Lower lobe of right lung (tissue), 2 donors: ENCODE results near the gene WDR43. TPM values are rescaled to one million over a fixed set of nuclear protein-coding genes. Genes with fewer than 3 reads are reported as not detected.

Experiments used
- ATAC-seq, 2 donors: fragments of 200-7000 bp; cut with Tn5 transposase; one replicate each; pipeline ENCODE4 v1.9.1; 2020 to 2022; ENCODE audit warnings: mild to moderate bottlenecking in 2 of 2, moderate library complexity in 2 of 2
- DNase-seq: peaks from one replicate; pipeline ENCODE4 v3.0.0-alpha.2; 2020
- H3K27ac ChIP-seq: fragments of 200-600 bp; one replicate; pipeline ENCODE4 v1.8.0; 2022
- H3K27me3 ChIP-seq: fragments of 200-600 bp; one replicate; pipeline ENCODE4 v1.8.0; 2022; ENCODE audit warnings: low read depth
- H3K36me3 ChIP-seq: fragments of 200-600 bp; one replicate; pipeline ENCODE4 v1.8.0; 2022; ENCODE audit warnings: mild to moderate bottlenecking
- H3K4me1 ChIP-seq: fragments of 200-600 bp; one replicate; pipeline ENCODE4 v1.8.0; 2022
- H3K4me3 ChIP-seq: fragments of 200-600 bp; one replicate; pipeline ENCODE4 v1.8.0; 2022; ENCODE audit warnings: mild to moderate bottlenecking
- H3K9me3 ChIP-seq: fragments of 200-600 bp; one replicate; pipeline ENCODE4 v1.8.0; 2022
- CTCF ChIP-seq: fragments of 200-600 bp; IDR thresholded peaks from one replicate; pipeline ENCODE4 v1.8.0; 2022; ENCODE audit warnings: antibody characterized with exemption, mild to moderate bottlenecking
- intact Hi-C: fragments of 100-400 bp; cut with DNase I; formaldehyde crosslinking; loops from one replicate; pipeline ENCODE4 v1.11.0; 2022
- total RNA-seq: library from RNA; stranded (reverse); fragmentation: NEBNext Ultra II Directional; extraction: Animal tissue kit (Norgen Biotek cat#: 25700); gene quantifications from one replicate; pipeline ENCODE4 v1.2.1, GENCODE V29; 2021
- donor health status: DM: no; HTN: yes; CAD: no; lungs with severe emphysema.

Gene WDR43
- total RNA-seq, 1 donor from 2014 or later: 27.9 TPM

DNA sequence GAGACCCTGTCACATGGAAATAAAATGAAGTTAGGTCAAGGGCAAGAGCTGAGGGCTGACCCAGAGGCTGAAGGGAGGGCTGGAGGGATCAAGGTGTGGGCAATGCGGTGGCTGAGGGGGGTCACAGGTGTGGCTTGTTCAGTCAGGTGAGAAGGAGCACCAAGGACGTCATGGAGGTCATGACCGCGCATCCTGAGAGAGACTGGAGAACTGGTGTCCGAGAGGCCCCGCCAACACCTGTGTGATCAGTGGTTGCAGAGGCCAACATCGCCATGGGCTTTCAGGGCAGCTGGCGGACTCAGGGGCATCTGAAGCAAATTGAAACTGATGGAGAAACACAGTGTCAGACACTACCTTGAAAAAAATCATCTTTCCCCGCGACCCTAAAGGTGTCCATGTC lies 99.6 kb downstream of the WDR43 start:
- TF ChIP-seq CTCF: no peak
- H3K36me3 ChIP-seq: no peaks in the 10 kb centered on the region
- intact Hi-C loops: no loop called here
- no peaks in the 10 kb centered on the region for H3K9me3 ChIP-seq
- DNase-seq: no peak
- H3K4me3 ChIP-seq: no peak overlapping the region
- ATAC-seq: no peak
- H3K27ac ChIP-seq: no peak overlapping the region
- H3K27me3 ChIP-seq: no peaks in the 10 kb centered on the region
- H3K4me1 ChIP-seq: peaks cover 7% of the 10 kb centered on the region

DNA sequence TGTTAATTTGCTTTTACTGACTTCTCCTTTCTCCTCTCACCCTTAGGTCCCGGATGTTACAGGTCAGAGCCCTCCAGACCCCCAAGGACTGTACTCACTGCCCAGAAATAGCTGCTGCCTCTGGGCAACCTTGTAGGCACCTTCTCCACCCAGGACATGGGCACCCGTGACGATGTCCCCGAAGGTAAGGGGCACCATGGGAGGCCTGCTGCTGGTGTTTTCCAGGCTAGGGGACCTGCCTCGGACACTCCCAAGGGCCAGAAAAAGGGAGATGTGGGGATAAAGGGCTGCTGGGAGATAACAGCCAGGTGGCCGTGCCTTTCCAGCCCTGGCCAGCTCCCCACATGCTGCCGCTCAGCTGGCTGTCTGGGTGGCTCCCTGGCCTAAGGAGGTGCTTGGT lies 100.2 kb downstream of the WDR43 start:
- no peaks in the 10 kb centered on the region for H3K27me3 ChIP-seq
- DNase-seq: no peak
- no peak for ATAC-seq
- H3K27ac ChIP-seq: no peak overlapping the region
- H3K9me3 ChIP-seq: no peaks in the 10 kb centered on the region
- intact Hi-C loops: no loop called here
- no peak overlapping the region for H3K4me3 ChIP-seq
- H3K36me3 ChIP-seq: no peaks in the 10 kb centered on the region
- no peak for TF ChIP-seq CTCF
- peaks cover 13% of the 10 kb centered on the region for H3K4me1 ChIP-seq

DNA sequence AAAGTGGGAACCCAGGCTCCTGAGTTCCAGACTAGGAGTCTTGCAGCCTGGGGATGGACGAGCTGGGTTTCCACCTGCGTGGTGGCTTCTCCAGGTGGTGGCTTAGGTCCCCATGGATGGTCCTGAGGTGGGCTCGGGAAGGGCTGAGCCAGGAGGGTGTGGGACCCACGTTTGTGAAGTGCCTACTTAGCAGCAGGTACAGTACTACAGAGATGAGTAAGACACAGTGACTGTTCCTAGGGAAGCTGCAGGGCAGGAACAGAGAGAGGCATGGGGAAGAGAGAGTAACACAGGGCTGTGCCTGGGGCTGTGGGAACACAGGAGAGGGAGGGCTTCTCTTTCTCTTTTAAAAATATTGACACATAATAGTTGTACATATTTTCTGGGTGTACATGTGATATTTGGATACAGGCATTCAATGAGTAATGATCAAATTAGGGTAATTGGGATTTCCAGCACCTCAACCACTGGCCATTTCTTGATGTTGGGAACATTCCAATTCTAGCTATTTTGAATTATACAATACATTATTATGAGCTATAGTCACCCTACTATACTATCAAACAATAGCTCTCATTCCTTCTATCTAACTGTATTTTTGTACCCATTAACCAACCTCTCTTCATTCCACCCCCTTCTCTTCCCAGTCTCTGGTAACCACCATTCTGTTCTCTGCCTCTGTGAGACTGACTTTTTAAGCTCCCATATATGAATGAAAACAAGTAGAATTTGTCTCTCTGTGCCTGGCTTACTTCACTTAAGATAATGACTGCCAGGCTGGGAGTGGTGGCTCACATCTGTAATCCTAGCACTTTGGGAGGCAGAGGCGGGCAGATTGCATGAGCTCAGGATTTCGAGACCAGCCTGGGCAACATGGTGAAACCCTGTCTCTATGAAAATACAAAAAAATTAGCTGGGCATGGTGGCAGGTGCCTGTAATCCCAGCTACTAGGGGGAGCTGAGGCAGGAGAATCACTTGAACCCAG lies 101.6 kb downstream of the WDR43 start:
- TF ChIP-seq CTCF: no peak
- H3K9me3 ChIP-seq: no peaks in the 10 kb centered on the region
- no peak overlapping the region for H3K27ac ChIP-seq
- ATAC-seq (no peak), DNase-seq (no peak)
- no peaks in the 10 kb centered on the region for H3K27me3 ChIP-seq
- H3K36me3 ChIP-seq: no peaks in the 10 kb centered on the region
- intact Hi-C loops: no loop called here
- peaks cover 26% of the 10 kb centered on the region for H3K4me1 ChIP-seq
- H3K4me3 ChIP-seq: no peak overlapping the region

DNA sequence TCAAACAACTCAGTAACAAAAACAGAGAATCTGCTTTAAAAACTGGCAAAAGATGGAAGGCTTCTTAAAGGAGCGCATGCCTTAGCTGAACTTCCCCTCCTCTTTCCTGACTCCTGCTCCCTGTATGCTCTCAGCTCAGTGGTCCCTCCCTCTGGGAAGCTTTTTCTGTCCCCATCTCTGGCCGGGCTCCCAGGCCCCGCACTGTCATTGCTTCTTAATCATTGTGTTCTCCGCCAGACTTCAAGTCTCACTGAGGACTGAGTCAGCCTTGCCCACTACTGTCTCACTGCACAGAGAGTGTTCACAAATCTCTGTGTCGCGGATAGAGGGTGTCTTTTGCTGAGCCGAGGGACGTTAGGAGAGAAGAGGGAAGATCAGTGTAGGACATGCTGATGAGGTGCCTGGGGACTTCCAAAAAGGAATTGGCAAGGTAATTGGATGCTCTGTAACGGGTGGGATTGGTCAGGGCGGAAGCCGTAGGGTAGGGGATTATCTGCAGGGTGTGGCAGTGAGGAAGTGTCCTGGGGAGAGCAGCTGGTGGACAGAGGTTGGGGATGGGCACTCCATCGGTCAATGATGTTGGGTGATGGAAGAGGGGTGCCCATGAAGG lies 102.9 kb downstream of the WDR43 start:
- DNase-seq: no peak

More for the DNA sequence above, 102.9 kb downstream of the WDR43 start:
- intact Hi-C loops: no loop called here
- no peaks in the 10 kb centered on the region for H3K27me3 ChIP-seq
- no peak for ATAC-seq
- peaks cover 21% of the 10 kb centered on the region for H3K4me1 ChIP-seq
- TF ChIP-seq CTCF: no peak
- H3K36me3 ChIP-seq: no peaks in the 10 kb centered on the region
- no peak overlapping the region for H3K4me3 ChIP-seq
- no peaks in the 10 kb centered on the region for H3K9me3 ChIP-seq
- no peak overlapping the region for H3K27ac ChIP-seq

Other genes with a start within 250 kb of the WDR43 start
- gene PPP1CB, start 142.8 kb upstream of the WDR43 start, total RNA-seq: 233 TPM
- gene SPDYA, start 83.8 kb upstream of the WDR43 start, total RNA-seq: 1.9 TPM
- gene TRMT61B, start 24.4 kb upstream of the WDR43 start, total RNA-seq: 13.0 TPM
- 15.4 TPM for gene TOGARAM2, start 86.6 kb downstream of the WDR43 start, total RNA-seq
- gene PCARE, start 179.9 kb downstream of the WDR43 start, total RNA-seq: 0.95 TPM
- gene CLIP4, start 220.7 kb downstream of the WDR43 start, total RNA-seq: 64.6 TPM